ENCODE results near the gene IRF5. TPM values are rescaled to one million over a fixed set of nuclear protein-coding genes. Genes with fewer than 3 reads are reported as not detected.

IRF5 gene
- total and polyA plus RNA-seq, 10 of the 15 experiments (the other 5 are each of a cell fraction or from before 2014, with no cell fraction given): 5.4 to 90.3 (median 61.7) TPM

GRCh38 chr7:128913870-128914565 lies 23.7 kb upstream of the IRF5 start:
- SMC1A ChIA-PET (ENCODE audit: uncharacterized antibody, unreplicated experiment): interaction anchor here (1.0 to 1.5 kb wide), 6 partner anchors 19 to 178 kb away, joined by 4 to 14 read pairs (median 4); no protein-coding TSS in a partner anchor
- BruUV-seq (replicated peaks): no TSS peak
- TF ChIP-seq MXI1 (IDR thresholded peaks at IDR 0.05; ENCODE audit: low read depth, low read length) (no peak), PRDM15 (CRISPR knock-in tag; IDR thresholded peaks at IDR 0.05) (no peak), ATF3 (IDR thresholded peaks at IDR 0.05; ENCODE audit: borderline replicate concordance, extremely low read depth, low read depth, low read length) (no peak), ZBTB40 (IDR thresholded peaks at IDR 0.05; ENCODE audit: borderline replicate concordance) (no peak), IRF4 (IDR thresholded peaks at IDR 0.05; ENCODE audit: low read depth, low read length) (no peak), LARP7 (IDR thresholded peaks at IDR 0.05) (no peak), JUNB (IDR thresholded peaks at IDR 0.05) (no peak)
- POLR2A ChIA-PET: interaction anchor here (0.7 to 2.1 kb wide), 7 partner anchors 16 to 233 kb away, joined by 3 to 20 read pairs (median 7); partner anchors contain the start of gene IRF5
- H3K4me3 ChIP-seq: no peak overlapping the region
- peak overlapping the region; percentile 77 for H2AFZ ChIP-seq (ENCODE audit: control insufficient read depth, low read depth, low read length)
- FAIRE-seq (no peak), ATAC-seq (peak; percentile 31), DNase-seq (ENCODE audit: low read depth, low spot score) (no peak)
- H3K4me2 ChIP-seq (ENCODE audit: control insufficient read depth, insufficient read depth): peak overlapping the region; percentile 50
- no peaks in the 10 kb centered on the region for H3K79me2 ChIP-seq (ENCODE audit: control insufficient read depth, insufficient read depth, low read length)
- intact Hi-C loops (cut with micrococcal nuclease; ENCODE audit: unreplicated experiment) (no loop called here), in situ Hi-C loops (cut with MboI) (no loop called here)
- H3K9ac ChIP-seq (ENCODE audit: control insufficient read depth, insufficient read depth, low read length): no peak overlapping the region; the same call in 1 of the 2 replicates
- RAD21 ChIA-PET (ENCODE audit: unreplicated experiment): interaction anchor here (0.6 to 1.8 kb wide), 12 partner anchors 14 to 258 kb away, joined by 3 to 20 read pairs (median 4); partner anchors contain the start of gene TNPO3
- H3K36me3 ChIP-seq (ENCODE audit: control insufficient read depth in 2 of 2, insufficient read depth in 2 of 2, low read length in 1 of 2): no peaks in the 10 kb centered on the region
- H4K20me1 ChIP-seq (ENCODE audit: control insufficient read depth, insufficient read depth): no peaks in the 10 kb centered on the region
- H3K27me3 ChIP-seq (replicated peaks in 1 of 2; ENCODE audit: control insufficient read depth in 2 of 2, insufficient read depth in 2 of 2, low read length in 1 of 2): no peaks in the 10 kb centered on the region
- WGBS (ENCODE audit: insufficient coverage, insufficient replicate concordance, low lambda C conversion rate, missing lambda C conversion rate): 38% methylated on average over 8 of the region's 10 CpGs
- no peaks in the 10 kb centered on the region for H3K9me3 ChIP-seq (replicated peaks; ENCODE audit: control insufficient read depth, insufficient read depth, low read length)
- peak overlapping the region; percentile 24 for H3K27ac ChIP-seq (ENCODE audit: control insufficient read depth, insufficient read depth)
- CTCF ChIA-PET: interaction anchor here (0.9 to 1.7 kb wide), 8 partner anchors 10 to 296 kb away, joined by 3 to 6 read pairs (median 4); no protein-coding TSS in a partner anchor
- H3K4me1 ChIP-seq (ENCODE audit: control insufficient read depth, insufficient read depth, low read length): peaks cover 18% of the 10 kb centered on the region
